ENCODE data around the gene ESF1.

ESF1 gene

DNA sequence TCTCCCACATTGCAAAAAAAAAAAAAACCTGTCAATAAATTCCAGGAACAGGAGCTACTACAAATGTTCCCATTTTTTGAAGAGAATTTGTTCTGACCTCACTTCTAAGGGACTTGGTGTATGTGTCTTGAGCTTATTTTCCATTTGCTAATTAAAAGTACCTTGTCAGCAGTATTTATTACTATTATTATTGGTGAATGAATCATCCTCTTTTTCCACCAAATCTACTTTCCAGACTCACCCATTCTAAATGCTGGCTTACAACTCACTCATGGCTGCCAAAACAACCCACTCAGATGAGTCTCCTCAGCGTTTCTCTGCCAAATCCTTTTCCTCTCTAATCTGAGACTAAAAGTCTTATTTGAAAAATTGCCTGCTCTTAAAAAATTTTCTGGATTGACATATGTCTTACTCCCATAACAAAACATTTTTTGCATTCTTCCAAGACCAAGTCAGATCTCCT, 112.8 kb downstream of the ESF1 start:
- DNase-seq, result peak; percentile 57 to 86

- no peak for DNase-seq
Observed at GRCh38 chr20:13671512-13671911, 113.2 kb downstream of the ESF1 start.

DNA sequence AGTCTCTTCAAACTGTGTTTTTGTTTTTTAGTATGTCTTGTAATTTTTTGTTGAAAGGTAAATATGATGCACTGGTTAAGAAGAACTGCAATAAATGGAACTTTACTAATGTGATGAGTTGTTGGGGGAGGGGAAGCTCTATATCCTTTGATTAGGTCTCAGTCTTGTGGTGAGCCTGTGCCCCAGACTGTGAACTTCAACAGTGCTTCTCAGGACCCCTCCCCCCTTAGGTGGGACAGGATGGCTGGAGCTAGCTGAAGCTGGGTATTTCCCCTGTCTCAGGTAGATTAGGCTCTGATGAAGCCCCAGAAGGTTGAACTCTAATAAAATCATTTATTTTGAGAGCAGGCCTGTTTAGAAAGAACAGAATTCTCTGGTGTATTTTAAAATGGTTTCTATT, 114.6 kb downstream of the ESF1 start:
- no peak for DNase-seq

- DNase-seq, result no peak
Observed at GRCh38 chr20:13665709-13666395, 118.9 kb downstream of the ESF1 start.
